ENCODE data around the gene LUZP1. TPM values are rescaled to one million over a fixed set of nuclear protein-coding genes. Genes with fewer than 3 reads are reported as not detected.

LUZP1 gene
- total RNA-seq, 1 experiment from 2014 or later, result 43.4 TPM

GRCh38 chr1:23122796-23123195 is 45.9 kb downstream of the LUZP1 start:
- DNase-seq (ENCODE audit: low spot score) (no peak), ATAC-seq (no peak; the same call in 1 of the 2 replicates)
- no peak overlapping the region for H3K4me3 Mint-ChIP-seq
- H3K9me3 Mint-ChIP-seq, result no peaks in the 10 kb centered on the region
- H3K27ac Mint-ChIP-seq, result peak overlapping the region; percentile 8; the same call in 1 of the 2 replicates
- H3K27me3 Mint-ChIP-seq (ENCODE audit: low read depth), result no peaks in the 10 kb centered on the region
- CTCF ChIA-PET, result interaction anchor here (1.1 to 1.7 kb wide), 2 partner anchors 24 to 62 kb away, joined by 4 to 12 read pairs; no protein-coding TSS in a partner anchor
- POLR2A ChIA-PET, result no interaction called here
- TF ChIP-seq CBFB (CRISPR knock-in tag; IDR thresholded peaks at IDR 0.05; ENCODE audit: low read depth), result no peak
- no peak for TF ChIP-seq ATF2 (CRISPR knock-in tag; IDR thresholded peaks at IDR 0.05; ENCODE audit: borderline replicate concordance, low read depth)
- TF ChIP-seq FOXK1 (CRISPR knock-in tag; IDR thresholded peaks at IDR 0.05), result no peak
- no peak for TF ChIP-seq OVOL2 (CRISPR knock-in tag; IDR thresholded peaks at IDR 0.05; ENCODE audit: borderline replicate concordance)
- TF ChIP-seq ZSCAN18 (CRISPR knock-in tag; IDR thresholded peaks at IDR 0.05), result no peak
- TF ChIP-seq CREM (CRISPR knock-in tag; IDR thresholded peaks at IDR 0.05), result no peak
- no peak for TF ChIP-seq E2F5 (CRISPR knock-in tag; IDR thresholded peaks at IDR 0.05)
- no peak for TF ChIP-seq ZNF281 (CRISPR knock-in tag; IDR thresholded peaks at IDR 0.05)
- no peak for TF ChIP-seq TP53 (CRISPR knock-in tag; IDR thresholded peaks at IDR 0.05)
- TF ChIP-seq TEAD4 (CRISPR knock-in tag; IDR thresholded peaks at IDR 0.05), result no peak
- no peak for TF ChIP-seq USF2 (CRISPR knock-in tag; IDR thresholded peaks at IDR 0.05)
- no peak for TF ChIP-seq KAT7 (CRISPR knock-in tag; IDR thresholded peaks at IDR 0.05; ENCODE audit: borderline replicate concordance)
- no peak for TF ChIP-seq SMAD3 (CRISPR knock-in tag; IDR thresholded peaks at IDR 0.05; ENCODE audit: borderline replicate concordance)
- TF ChIP-seq ZNF138 (CRISPR knock-in tag; conservative IDR thresholded peaks at IDR 0.05), result no peak
- no peak for TF ChIP-seq RELA (CRISPR knock-in tag; IDR thresholded peaks at IDR 0.05; ENCODE audit: borderline replicate concordance)
- TF ChIP-seq STAT6 (CRISPR knock-in tag; conservative IDR thresholded peaks at IDR 0.05; ENCODE audit: low read depth), result no peak
- H3K4me1 Mint-ChIP-seq, result peaks cover 46% of the 10 kb centered on the region
- H3K36me3 Mint-ChIP-seq, result no peaks in the 10 kb centered on the region
